OCI-LY3 (cell line): ENCODE measurements around the gene RIPOR1.

ENCODE experiments used
- H2AFZ ChIP-seq: fragments of 200-600, 300-600 bp; shearing (Covaris generic); 2 replicates; pipeline ENCODE4 v1.6.0; 2014; ENCODE audit warnings: antibody characterized with exemption, low read depth, low read length
- H3K27ac ChIP-seq: fragments of 200-600, 300-600 bp; sonication (generic); 2 replicates; pipeline ENCODE4 v1.5.1; 2014; ENCODE audit warnings: mild to moderate bottlenecking, low read length, moderate library complexity, mixed read lengths
- H3K27me3 ChIP-seq: fragments of 200-600, 300-600 bp; sonication (generic); 2 replicates; pipeline ENCODE4 v1.6.1; 2014; ENCODE audit warnings: low read depth, low read length, mixed read lengths
- H3K36me3 ChIP-seq: fragments of 200-600, 300-600 bp; sonication (generic); replicated peaks from 2 replicates; pipeline ENCODE3; 2014; ENCODE audit warnings: low read depth, low read length, mixed read lengths
- H3K4me1 ChIP-seq: fragments of 300-600, 200-600 bp; sonication (generic); 2 replicates; pipeline ENCODE4 v1.6.1; 2014; ENCODE audit warnings: low read length, mixed read lengths
- H3K4me2 ChIP-seq: fragments of 200-600, 300-600 bp; sonication (generic); 2 replicates; pipeline ENCODE4 v1.6.1; 2014; ENCODE audit warnings: low read length, mixed read lengths
- H3K4me3 ChIP-seq: fragments of 300-600, 200-600 bp; sonication (generic); 2 replicates; pipeline ENCODE4 v1.5.1; 2014; ENCODE audit warnings: antibody characterized with exemption, mild to moderate bottlenecking, low read length, moderate library complexity
- H3K79me2 ChIP-seq: fragments of 300-600, 200-600 bp; shearing (Covaris generic); 2 replicates; pipeline ENCODE4 v1.6.1; 2014; ENCODE audit warnings: mild to moderate bottlenecking, low read length, mixed read lengths
- H3K9ac ChIP-seq: fragments of 300-600, 200-600 bp; shearing (Covaris generic); 2 replicates; pipeline ENCODE4 v1.6.0; 2014; ENCODE audit warnings: mild to moderate bottlenecking, low read length, moderate library complexity
- H3K9me3 ChIP-seq: fragments of 200-600, 300-600 bp; shearing (Covaris generic); 2 replicates; pipeline ENCODE4 v1.6.1; 2014; ENCODE audit warnings: low read length, mixed read lengths; ENCODE audit not compliant: insufficient read depth
- H4K20me1 ChIP-seq: fragments of 200-600, 300-600 bp; sonication (generic); 2 replicates; pipeline ENCODE4 v1.6.1; 2016; ENCODE audit warnings: low read length, mixed read lengths; ENCODE audit not compliant: insufficient read depth
- CTCF ChIP-seq: fragments of 200-600, 300-600 bp; sonication (generic); IDR thresholded peaks from 2 replicates; pipeline ENCODE4 v1.5.1; 2014; ENCODE audit warnings: antibody characterized with exemption, low read length, low read depth
- EZH2phosphoT487 ChIP-seq: fragments of 200-600 bp; shearing (Covaris generic); IDR thresholded peaks from 2 replicates; pipeline ENCODE4 v1.6.1; 2018; ENCODE audit warnings: antibody characterized with exemption, mixed run types, low read depth

Gene RIPOR1

GRCh38 chr16:67537636-67538591, 9.3 kb downstream of the RIPOR1 start:
- TF ChIP-seq CTCF (no peak), EZH2phosphoT487 (no peak)
- H3K27ac ChIP-seq = no peak overlapping the region
- peaks cover 22% of the 10 kb centered on the region for H3K79me2 ChIP-seq
- H3K27me3 ChIP-seq = no peaks in the 10 kb centered on the region
- peaks cover 31% of the 10 kb centered on the region for H3K36me3 ChIP-seq
- peak overlapping the region; percentile 84 for H3K4me3 ChIP-seq
- peaks cover 23% of the 10 kb centered on the region; the same call in 1 of the 2 replicates for H3K4me1 ChIP-seq
- peaks cover 76% of the 10 kb centered on the region for H4K20me1 ChIP-seq
- peak overlapping the region; percentile 99 for H3K4me2 ChIP-seq
- peak overlapping the region; percentile 59 for H3K9ac ChIP-seq
- H3K9me3 ChIP-seq = no peaks in the 10 kb centered on the region
- H2AFZ ChIP-seq = no peak overlapping the region

- Histone ChIP-seq H3K9me3 (no peaks in the 10 kb centered on the region), H3K4me3 (no peak overlapping the region), H3K36me3 (peaks cover 33% of the 10 kb centered on the region), H3K4me2 (no peak overlapping the region), H3K79me2 (peaks cover 16% of the 10 kb centered on the region; the same call in 1 of the 2 replicates), H3K27me3 (no peaks in the 10 kb centered on the region), H2AFZ (no peak overlapping the region), H3K9ac (no peak overlapping the region), H3K4me1 (peaks cover 20% of the 10 kb centered on the region; the same call in 1 of the 2 replicates), H4K20me1 (peaks cover 69% of the 10 kb centered on the region), H3K27ac (no peak overlapping the region)
- TF ChIP-seq CTCF (no peak), EZH2phosphoT487 (no peak)
Measured at GRCh38 chr16:67538666-67539101, 10.1 kb downstream of the RIPOR1 start.

GRCh38 chr16:67539271-67539670, 10.6 kb downstream of the RIPOR1 start:
- no peak overlapping the region for H3K4me2 ChIP-seq
- H3K9ac ChIP-seq = no peak overlapping the region
- no peaks in the 10 kb centered on the region for H3K27me3 ChIP-seq
- no peak overlapping the region for H3K4me3 ChIP-seq
- H3K4me1 ChIP-seq = peaks cover 17% of the 10 kb centered on the region; the same call in 1 of the 2 replicates
- peaks cover 16% of the 10 kb centered on the region; the same call in 1 of the 2 replicates for H3K79me2 ChIP-seq
- H3K27ac ChIP-seq = no peak overlapping the region
- no peak for TF ChIP-seq CTCF
- TF ChIP-seq EZH2phosphoT487 = no peak
- peaks cover 66% of the 10 kb centered on the region for H4K20me1 ChIP-seq
- no peaks in the 10 kb centered on the region for H3K9me3 ChIP-seq
- H3K36me3 ChIP-seq = peaks cover 36% of the 10 kb centered on the region
- no peak overlapping the region for H2AFZ ChIP-seq
